Spleen (tissue), 7 donors: Measurements from ENCODE around the gene SYNE2.

Experiments used
- POLR2AphosphoS5 ChIP-seq, 3 donors: sonication (generic); formaldehyde crosslinking; IDR thresholded peaks; one replicate each; pipeline ENCODE4 v1.5.1; 2017; ENCODE audit warnings: antibody characterized with exemption in 3 of 3
- TF ChIP-seq, protein P1 (sequence below), 11 experiments: fragments of 200-600 bp in 7 of 11; fragments of 450-650 bp in 4 of 11; sonication (generic) in 4 of 11; IDR thresholded peaks in 8 of 11; conservative IDR thresholded peaks in 3 of 11; 1 replicate in 7 of 11; 2 replicates in 4 of 11; pipeline versions ENCODE4 v1.4.0 to v1.8.0; 2016 to 2021; ENCODE audit warnings: antibody characterized with exemption in 11 of 11, inconsistent platforms in 4 of 11, mild to moderate bottlenecking in 1 of 11
- donor health status: DM: no; HTN: no; CAD: no; lungs with moderate emphysema.
- donor health status: DM: no; HTN: no; CAD: no.
- donor health status: DM: no; HTN: no; CAD: no.

DNA sequence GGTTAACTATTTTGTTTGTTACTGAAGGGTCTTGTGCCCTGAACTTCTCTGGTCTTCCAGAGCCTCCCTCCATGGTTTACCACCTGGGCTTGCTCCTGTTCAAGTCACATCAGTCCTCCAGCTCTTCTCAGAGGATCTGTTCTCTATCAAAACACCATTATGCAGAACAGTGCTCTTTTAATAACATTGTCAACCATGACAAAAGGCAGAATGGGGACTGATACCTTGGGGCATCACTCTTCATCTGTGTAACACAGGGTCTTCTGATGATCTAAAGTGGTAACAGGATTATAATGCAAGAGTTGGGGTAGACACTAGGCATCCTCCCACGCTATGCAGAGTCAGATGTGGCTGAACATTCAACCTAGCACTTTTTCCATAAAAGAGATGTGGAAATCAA is 403.0 kb downstream of the SYNE2 start:
- no peak for TF ChIP-seq POLR2AphosphoS5 (IDR thresholded peaks at IDR 0.05)
- TF ChIP-seq, protein P1, sequence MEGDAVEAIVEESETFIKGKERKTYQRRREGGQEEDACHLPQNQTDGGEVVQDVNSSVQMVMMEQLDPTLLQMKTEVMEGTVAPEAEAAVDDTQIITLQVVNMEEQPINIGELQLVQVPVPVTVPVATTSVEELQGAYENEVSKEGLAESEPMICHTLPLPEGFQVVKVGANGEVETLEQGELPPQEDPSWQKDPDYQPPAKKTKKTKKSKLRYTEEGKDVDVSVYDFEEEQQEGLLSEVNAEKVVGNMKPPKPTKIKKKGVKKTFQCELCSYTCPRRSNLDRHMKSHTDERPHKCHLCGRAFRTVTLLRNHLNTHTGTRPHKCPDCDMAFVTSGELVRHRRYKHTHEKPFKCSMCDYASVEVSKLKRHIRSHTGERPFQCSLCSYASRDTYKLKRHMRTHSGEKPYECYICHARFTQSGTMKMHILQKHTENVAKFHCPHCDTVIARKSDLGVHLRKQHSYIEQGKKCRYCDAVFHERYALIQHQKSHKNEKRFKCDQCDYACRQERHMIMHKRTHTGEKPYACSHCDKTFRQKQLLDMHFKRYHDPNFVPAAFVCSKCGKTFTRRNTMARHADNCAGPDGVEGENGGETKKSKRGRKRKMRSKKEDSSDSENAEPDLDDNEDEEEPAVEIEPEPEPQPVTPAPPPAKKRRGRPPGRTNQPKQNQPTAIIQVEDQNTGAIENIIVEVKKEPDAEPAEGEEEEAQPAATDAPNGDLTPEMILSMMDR (IDR thresholded peaks at IDR 0.05 in 8 of 11, conservative IDR thresholded peaks at IDR 0.05 in 3 of 11), result no peak
